K562 (cell line): ENCODE data around the gene DNAAF2. TPM values are rescaled to one million over a fixed set of nuclear protein-coding genes. Genes with fewer than 3 reads are reported as not detected.

Experiments used
- AFF4 ChIP-seq: sonication (generic); formaldehyde crosslinking; IDR thresholded peaks from 2 replicates; pipeline ENCODE4 v1.8.0; 2023; ENCODE audit warnings: mild to moderate bottlenecking, missing genetic modification reagents
- BCOR ChIP-seq: fragments of 450-650 bp; IDR thresholded peaks from 2 replicates; pipeline ENCODE4 v1.6.1; 2016
- BRCA1 ChIP-seq, 2 experiments: fragments of 450-650 bp in 1 of 2; sonication (generic) in 1 of 2; formaldehyde crosslinking in 1 of 2; IDR thresholded peaks; 2 replicates each; pipeline versions ENCODE4 v1.5.0 to v1.6.1; 2017 to 2020; ENCODE audit warnings: mild to moderate bottlenecking in 1 of 2, missing genetic modification reagents in 1 of 2
- FOS ChIP-seq: IDR thresholded peaks from 3 replicates; pipeline ENCODE4 v1.6.1; 2011; ENCODE audit not compliant: insufficient read length; ENCODE audit errors: extremely low read depth
- HNRNPLL ChIP-seq: fragments of 200-400 bp; formaldehyde crosslinking; IDR thresholded peaks from 2 replicates; pipeline ENCODE4 v1.6.1; 2017; ENCODE audit warnings: low read length, low read depth, mild to moderate bottlenecking; ENCODE audit not compliant: poor library complexity, severe bottlenecking
- MNT ChIP-seq, 2 experiments: fragments of 450-650 bp; conservative IDR thresholded peaks; 2 replicates each; pipeline ENCODE4 v1.6.1; 2017; ENCODE audit warnings: mild to moderate bottlenecking in 2 of 2, moderate library complexity in 2 of 2
- NBN ChIP-seq: fragments of 450-650 bp; IDR thresholded peaks from 2 replicates; pipeline ENCODE4 v1.6.1; 2016; ENCODE audit warnings: low read depth, mild to moderate bottlenecking
- RBM25 ChIP-seq: fragments of 200-400 bp; formaldehyde crosslinking; IDR thresholded peaks from 2 replicates; pipeline ENCODE4 v1.6.1; 2018; ENCODE audit warnings: low read length, low read depth, moderate library complexity; ENCODE audit not compliant: severe bottlenecking
- TAF7 ChIP-seq: fragments of 450-650 bp; IDR thresholded peaks from 2 replicates; pipeline ENCODE4 v1.6.1; 2016; ENCODE audit warnings: missing genetic modification characterization, missing compliant biosample characterization
- ZNF12 ChIP-seq: sonication (generic); formaldehyde crosslinking; IDR thresholded peaks from 2 replicates; pipeline ENCODE4 v1.4.0; 2020; ENCODE audit warnings: mild to moderate bottlenecking, missing genetic modification reagents
- ZNF212 ChIP-seq: fragments of 450-650 bp; formaldehyde crosslinking; IDR thresholded peaks from 2 replicates; pipeline ENCODE4 v1.4.0; 2020; ENCODE audit warnings: mild to moderate bottlenecking
- polyA plus RNA-seq, 8 experiments: library from polyadenylated mRNA; depleted of rRNA in 4 of 8; stranded (reverse) in 5 of 8; unstranded in 3 of 8; fragments of >200 nt; fragmentation: Nextera tagmentation in 2 of 8; fragmentation: Illumina TruSeq in 1 of 8; extraction: Ambion mirVana in 2 of 8; extraction: Trizol in 1 of 8; gene quantifications; 2 replicates each; pipeline versions ENCODE4 v1.2.1 to v1.2.3, GENCODE V29; 2011 to 2014; ENCODE audit warnings: inconsistent platforms in 1 of 8, missing spikeins in 1 of 8
- total RNA-seq, 7 experiments: library from RNA; depleted of rRNA in 6 of 7; stranded (reverse); fragments of >200 nt in 6 of 7; fragmentation: Illumina TruSeq in 2 of 7; extraction: Trizol in 2 of 7; gene quantifications; 2 replicates each; pipeline versions ENCODE4 v1.2.1 to v1.2.3, GENCODE V29; 2011 to 2021; ENCODE audit warnings: low replicate concordance in 1 of 7
- TF ChIP-seq, protein P1 (sequence below): sonication (generic); formaldehyde crosslinking; IDR thresholded peaks from 2 replicates; pipeline ENCODE4 v1.8.1; 2023; ENCODE audit warnings: mild to moderate bottlenecking, missing genetic modification reagents
- TF ChIP-seq, protein P2 (sequence below): sonication (generic); formaldehyde crosslinking; IDR thresholded peaks from 2 replicates; pipeline ENCODE4 v1.9.0; 2022; ENCODE audit warnings: mild to moderate bottlenecking, missing genetic modification reagents
- TF ChIP-seq, protein P3 (sequence below): sonication (generic); formaldehyde crosslinking; IDR thresholded peaks from 2 replicates; pipeline ENCODE4 v1.8.0; 2022; ENCODE audit warnings: missing genetic modification reagents, mild to moderate bottlenecking, moderate library complexity, borderline replicate concordance

Gene DNAAF2
- total and polyA plus RNA-seq, 9 of the 15 experiments (the other 6 are each of a cell fraction or from before 2014, with no cell fraction given), result 2.4 to 14.6 (median 11.1) TPM

DNA sequence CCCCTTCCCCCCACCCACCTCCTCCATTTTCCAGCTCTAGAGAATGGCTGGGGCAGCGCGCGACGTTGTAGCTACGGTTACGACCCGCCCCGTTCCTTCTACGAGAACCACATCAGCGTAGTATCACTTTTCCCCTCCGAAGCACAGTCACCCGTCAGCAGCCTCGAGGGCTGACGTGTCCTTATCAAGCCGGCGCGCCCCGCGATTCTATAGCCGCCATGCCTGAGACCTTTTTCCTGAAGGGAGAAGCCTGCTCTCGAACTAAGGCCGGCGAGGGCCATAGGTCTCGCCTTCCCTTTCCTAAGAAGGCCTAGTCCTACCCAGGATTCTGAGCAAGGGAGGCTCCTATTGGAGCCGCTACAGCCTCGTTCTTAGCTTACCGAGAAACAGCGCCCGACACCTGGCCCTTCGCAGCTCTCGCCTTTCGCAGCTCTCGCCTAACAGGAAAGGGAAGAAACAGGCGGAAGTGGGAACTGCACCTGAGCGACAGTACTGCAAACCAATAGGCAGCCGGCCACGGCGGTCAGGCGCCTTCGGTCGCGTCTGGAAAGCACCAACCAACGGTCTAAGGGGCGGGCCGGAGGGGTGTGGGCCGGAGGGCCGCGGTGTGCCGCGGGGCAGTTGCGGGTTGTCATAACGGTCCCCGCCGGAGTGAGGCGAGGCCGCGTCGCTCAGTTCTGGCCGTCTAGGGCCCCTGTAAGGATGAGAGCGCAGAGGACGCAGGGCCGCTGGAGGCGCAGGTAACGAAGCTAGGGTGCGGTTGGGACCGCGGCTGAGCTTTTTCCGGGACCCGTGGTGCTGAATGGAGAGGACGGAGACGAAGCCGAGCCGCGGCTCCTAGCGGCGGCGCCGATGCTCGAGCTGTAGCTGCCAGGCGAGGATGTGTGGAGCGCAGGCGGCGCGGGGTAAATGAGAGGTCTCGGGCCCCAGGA, 14.6 kb downstream of the DNAAF2 start, which contains the start of the genes MGAT2 and RPL36AL (continued):
- TF ChIP-seq, protein P1, sequence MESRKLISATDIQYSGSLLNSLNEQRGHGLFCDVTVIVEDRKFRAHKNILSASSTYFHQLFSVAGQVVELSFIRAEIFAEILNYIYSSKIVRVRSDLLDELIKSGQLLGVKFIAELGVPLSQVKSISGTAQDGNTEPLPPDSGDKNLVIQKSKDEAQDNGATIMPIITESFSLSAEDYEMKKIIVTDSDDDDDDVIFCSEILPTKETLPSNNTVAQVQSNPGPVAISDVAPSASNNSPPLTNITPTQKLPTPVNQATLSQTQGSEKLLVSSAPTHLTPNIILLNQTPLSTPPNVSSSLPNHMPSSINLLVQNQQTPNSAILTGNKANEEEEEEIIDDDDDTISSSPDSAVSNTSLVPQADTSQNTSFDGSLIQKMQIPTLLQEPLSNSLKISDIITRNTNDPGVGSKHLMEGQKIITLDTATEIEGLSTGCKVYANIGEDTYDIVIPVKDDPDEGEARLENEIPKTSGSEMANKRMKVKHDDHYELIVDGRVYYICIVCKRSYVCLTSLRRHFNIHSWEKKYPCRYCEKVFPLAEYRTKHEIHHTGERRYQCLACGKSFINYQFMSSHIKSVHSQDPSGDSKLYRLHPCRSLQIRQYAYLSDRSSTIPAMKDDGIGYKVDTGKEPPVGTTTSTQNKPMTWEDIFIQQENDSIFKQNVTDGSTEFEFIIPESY (CRISPR knock-in tag), result peak; percentile 31; the same call in 1 of the 2 replicates
- TF ChIP-seq NBN, result 0 out of 2 replicates have a peak, but pooled peaks have one; percentile 26
- TF ChIP-seq, protein P2, sequence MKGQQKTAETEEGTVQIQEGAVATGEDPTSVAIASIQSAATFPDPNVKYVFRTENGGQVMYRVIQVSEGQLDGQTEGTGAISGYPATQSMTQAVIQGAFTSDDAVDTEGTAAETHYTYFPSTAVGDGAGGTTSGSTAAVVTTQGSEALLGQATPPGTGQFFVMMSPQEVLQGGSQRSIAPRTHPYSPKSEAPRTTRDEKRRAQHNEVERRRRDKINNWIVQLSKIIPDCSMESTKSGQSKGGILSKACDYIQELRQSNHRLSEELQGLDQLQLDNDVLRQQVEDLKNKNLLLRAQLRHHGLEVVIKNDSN (CRISPR knock-in tag), result peak; percentile 79
- peak; percentile 88 for TF ChIP-seq HNRNPLL
- no peak for TF ChIP-seq BRCA1 (IDR thresholded peaks at IDR 0.05)
- TF ChIP-seq BRCA1 (CRISPR knock-in tag; IDR thresholded peaks at IDR 0.05), result no peak
- peak; percentile 67 to 74 for TF ChIP-seq MNT (conservative IDR thresholded peaks at IDR 0.05)
- TF ChIP-seq FOS, result peak; percentile 90
- TF ChIP-seq RBM25, result peak; percentile 85
- TF ChIP-seq BCOR, result peak; percentile 20; the same call in 1 of the 2 replicates
- no peak; the same call in 1 of the 2 replicates for TF ChIP-seq ZNF12 (CRISPR knock-in tag)
- TF ChIP-seq, protein P3, sequence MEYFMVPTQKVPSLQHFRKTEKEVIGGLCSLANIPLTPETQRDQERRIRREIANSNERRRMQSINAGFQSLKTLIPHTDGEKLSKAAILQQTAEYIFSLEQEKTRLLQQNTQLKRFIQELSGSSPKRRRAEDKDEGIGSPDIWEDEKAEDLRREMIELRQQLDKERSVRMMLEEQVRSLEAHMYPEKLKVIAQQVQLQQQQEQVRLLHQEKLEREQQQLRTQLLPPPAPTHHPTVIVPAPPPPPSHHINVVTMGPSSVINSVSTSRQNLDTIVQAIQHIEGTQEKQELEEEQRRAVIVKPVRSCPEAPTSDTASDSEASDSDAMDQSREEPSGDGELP (CRISPR knock-in tag), result peak; percentile 13; the same call in 1 of the 2 replicates
- peak; percentile 88 for TF ChIP-seq AFF4 (CRISPR knock-in tag)
- TF ChIP-seq TAF7 (tag), result peak; percentile 67
- no peak for TF ChIP-seq ZNF212
